LNCaP clone FGC (cell line): ENCODE measurements around the gene SORBS2.

Experiments
- DNase-seq: peaks from one replicate; pipeline ENCODE4 v3.0.0-alpha.2; 2011; ENCODE audit warnings: low read depth
- H3K4me3 ChIP-seq: 2 replicates; pipeline ENCODE4 v1.5.1; 2011; ENCODE audit warnings: mild to moderate bottlenecking, low read depth, low read length, control low read depth
- CTCF ChIP-seq: IDR thresholded peaks from 2 replicates; pipeline ENCODE4 v1.5.1; 2012; ENCODE audit warnings: mild to moderate bottlenecking; ENCODE audit not compliant: control insufficient read depth, insufficient read depth; ENCODE audit errors: extremely low read depth

The SORBS2 gene

GRCh38 chr4:185654311-185654710 lies 157.7 kb downstream of the SORBS2 start:
- H3K4me3 ChIP-seq, result no peak overlapping the region
- TF ChIP-seq CTCF, result no peak
- peak; percentile 84 for DNase-seq

GRCh38 chr4:185651851-185652250 lies 160.1 kb downstream of the SORBS2 start:
- H3K4me3 ChIP-seq, result no peak overlapping the region
- DNase-seq, result no peak
- TF ChIP-seq CTCF, result no peak

GRCh38 chr4:185651137-185651677 lies 160.8 kb downstream of the SORBS2 start:
- DNase-seq, result no peak
- H3K4me3 ChIP-seq, result no peak overlapping the region
- TF ChIP-seq CTCF, result no peak

GRCh38 chr4:185648631-185649030 lies 163.4 kb downstream of the SORBS2 start:
- TF ChIP-seq CTCF, result no peak
- H3K4me3 ChIP-seq, result no peak overlapping the region
- no peak for DNase-seq

- no peak for TF ChIP-seq CTCF
- no peak overlapping the region for H3K4me3 ChIP-seq
- DNase-seq, result no peak
Observed at GRCh38 chr4:185645403-185645802, 166.6 kb downstream of the SORBS2 start.

- no peak for TF ChIP-seq CTCF
- H3K4me3 ChIP-seq, result no peak overlapping the region
- DNase-seq, result no peak
Observed at GRCh38 chr4:185644408-185644807, 167.6 kb downstream of the SORBS2 start.

GRCh38 chr4:185642907-185643306 lies 169.1 kb downstream of the SORBS2 start:
- DNase-seq, result no peak
- H3K4me3 ChIP-seq, result no peak overlapping the region
- TF ChIP-seq CTCF, result no peak
